Inflammatory macrophage (primary cell): ENCODE results near the gene CCR6.
"Not testable (repeated sequence)": the region's sequence is repeated elsewhere in the genome, so short reads cannot be mapped to it uniquely, and the experiment has no call there.

Source experiments
- DNase-seq, 2 donors: peaks; one replicate each; pipeline ENCODE4 v3.0.0-alpha.2; 2020 to 2022

CCR6 gene

DNA sequence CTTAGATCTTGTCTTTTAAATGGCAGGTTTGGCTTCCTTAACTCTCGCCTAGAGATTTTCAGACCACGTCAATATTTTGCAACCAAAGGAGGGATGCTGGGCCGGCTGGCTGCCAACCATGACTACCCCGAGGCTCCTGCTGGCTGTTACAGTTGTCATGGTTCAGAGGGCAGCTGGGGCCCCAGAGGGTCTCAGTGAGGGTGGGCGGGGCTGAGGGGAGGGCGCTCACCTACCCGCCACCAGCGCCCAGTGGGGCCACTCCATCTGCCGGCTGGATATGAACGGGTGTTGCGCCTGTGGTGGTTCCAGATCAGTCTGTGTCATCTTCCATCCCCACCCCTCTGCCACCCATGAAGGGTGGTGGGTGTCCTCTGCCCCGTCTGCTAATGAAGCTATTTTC, 22.6 kb downstream of the CCR6 start:
- no peak for DNase-seq

DNA sequence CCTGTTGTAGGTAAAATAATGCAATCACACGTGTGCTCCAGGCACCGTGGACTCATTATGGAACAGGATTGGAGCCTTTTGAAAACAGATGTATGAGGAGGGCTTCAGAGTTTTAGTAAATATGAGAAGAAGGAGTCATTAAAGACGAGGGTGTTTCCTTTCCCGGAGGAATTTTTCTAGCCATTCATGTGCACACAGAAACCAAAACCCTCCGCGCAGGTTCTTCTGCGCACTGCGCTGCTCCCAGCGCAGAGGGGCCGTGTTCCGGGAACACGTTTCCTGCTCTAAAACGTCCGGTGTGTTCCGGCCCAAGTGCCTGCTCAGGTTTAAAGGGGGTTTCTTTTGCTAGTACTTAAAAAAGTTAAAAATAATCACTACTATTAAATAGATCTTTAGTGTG, 23.2 kb downstream of the CCR6 start:
- no peak for DNase-seq

DNA sequence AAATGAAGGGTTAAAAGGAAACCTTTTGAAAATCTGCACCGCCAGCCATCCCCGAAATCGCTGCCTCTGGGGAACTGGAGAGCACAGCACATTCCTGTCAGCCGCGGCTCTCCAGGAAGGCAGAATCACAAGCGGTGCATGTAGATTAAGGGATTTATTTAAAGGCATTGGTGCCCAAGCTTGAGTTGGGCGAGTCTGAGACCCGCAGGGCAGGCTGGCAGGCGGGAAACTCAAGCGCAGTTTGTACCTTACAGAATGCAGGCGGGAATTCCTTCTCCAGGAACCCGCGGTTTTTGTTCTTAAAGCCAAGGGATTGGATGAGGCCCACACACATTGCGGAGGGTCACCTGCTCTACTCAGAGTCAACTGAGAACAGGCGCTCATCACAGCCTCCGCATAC, 24.1 kb downstream of the CCR6 start:
- no peak for DNase-seq

DNA sequence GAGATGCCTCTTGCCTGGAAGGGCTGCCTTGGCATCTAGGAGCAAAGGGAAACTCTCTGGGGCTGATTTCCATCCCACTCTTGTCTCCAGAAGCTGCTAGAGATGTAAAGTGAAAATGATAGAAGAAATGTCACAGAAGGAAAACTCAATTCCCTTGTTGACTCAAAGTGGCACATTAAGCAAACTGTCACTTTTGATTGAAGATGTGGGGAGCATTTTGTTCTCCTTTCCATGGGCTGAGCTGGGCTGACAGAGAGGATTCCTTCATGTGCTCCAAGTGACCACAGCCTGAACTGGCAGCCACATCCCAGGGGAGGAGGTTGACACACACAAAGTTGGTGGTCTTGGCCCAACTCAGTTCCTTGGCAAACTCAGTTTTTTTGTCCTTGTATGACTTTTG, 25.1 kb downstream of the CCR6 start:
- no peak for DNase-seq

DNA sequence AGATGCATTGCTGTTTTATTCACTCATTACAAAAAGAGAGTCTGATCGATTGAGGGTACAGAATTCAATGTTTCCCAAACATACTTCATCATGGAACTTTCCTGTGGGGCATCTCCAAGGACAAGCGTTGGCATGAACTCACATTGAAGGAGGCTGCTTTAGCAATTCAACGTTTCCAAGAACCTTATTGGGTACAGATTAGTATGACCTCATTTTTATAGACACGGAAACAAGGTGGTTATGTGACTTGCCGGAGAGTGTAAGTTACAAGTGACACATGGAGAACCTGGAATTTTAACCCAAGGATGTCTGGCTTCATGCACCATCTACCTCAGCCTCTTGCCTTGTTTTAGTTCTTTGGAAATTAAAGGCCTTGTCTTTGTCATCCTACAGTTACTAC, 26.1 kb downstream of the CCR6 start:
- DNase-seq: no peak

DNA sequence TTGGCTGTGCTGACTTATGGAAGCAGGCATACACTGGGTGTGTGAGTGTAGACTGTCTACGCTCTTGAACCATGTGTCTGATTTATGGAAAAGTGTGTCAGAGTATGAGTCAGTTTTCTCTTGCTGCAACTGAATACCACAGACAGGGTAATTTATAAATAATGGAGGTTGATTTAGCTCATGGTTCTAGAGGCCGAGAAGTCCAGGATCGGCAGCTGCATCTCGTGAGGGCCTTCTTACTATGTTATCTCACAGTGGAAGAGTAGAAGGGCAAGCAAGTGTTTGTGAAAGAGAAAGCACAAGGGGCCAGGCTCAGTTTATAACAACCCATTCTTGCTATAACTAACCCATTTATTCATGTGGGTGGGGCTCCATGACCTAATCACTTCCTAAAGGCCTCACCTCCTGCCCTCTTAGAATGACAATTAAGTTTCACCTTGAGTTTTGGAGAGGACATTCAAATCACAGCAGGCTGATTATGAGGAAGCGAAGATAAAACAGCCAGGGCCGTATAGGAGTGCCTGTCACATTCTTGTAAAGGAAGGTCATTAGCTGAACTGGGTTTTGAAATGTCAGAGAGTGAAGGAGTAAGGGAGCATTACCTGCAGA, 28.1 kb downstream of the CCR6 start:
- no peak for DNase-seq

DNA sequence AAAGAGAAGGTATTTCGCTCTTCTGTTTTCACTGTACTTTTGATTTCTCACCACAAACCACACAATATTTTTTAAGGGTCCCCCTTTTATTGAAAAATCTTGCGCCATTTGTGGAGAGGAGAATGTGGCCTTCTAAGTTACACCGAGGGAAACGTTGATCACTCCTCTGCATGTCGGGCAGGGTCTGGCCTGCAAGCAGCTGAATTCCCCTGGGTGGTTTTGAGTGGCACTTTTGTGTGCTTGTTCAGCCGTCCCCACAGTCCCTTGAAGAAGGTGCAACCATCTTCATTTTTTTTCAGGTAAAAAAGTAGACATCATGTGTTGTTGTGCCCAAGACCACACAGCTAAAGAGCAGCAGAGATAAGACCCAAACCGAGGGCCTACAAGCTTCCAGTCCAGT, 28.8 kb downstream of the CCR6 start:
- no peak for DNase-seq

DNA sequence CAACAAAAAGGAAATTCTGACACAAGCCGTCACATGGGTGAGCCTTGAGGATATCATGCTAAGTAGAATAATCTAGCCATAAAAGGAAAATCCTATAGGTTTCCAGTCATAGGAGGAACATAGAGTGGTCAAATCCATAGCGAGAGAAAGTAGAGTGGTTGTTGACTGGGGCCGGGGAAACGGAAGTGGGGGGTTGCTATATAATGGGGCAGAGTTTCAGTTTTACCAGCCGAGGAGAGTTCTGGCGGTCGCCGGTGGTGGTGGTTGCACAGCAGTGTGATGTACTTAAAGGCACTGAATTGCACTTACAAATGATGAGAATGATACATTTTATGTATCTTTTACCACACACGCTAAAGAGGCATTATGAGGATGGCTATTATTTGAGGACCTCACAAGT, 30.0 kb downstream of the CCR6 start:
- DNase-seq: no peak

DNA sequence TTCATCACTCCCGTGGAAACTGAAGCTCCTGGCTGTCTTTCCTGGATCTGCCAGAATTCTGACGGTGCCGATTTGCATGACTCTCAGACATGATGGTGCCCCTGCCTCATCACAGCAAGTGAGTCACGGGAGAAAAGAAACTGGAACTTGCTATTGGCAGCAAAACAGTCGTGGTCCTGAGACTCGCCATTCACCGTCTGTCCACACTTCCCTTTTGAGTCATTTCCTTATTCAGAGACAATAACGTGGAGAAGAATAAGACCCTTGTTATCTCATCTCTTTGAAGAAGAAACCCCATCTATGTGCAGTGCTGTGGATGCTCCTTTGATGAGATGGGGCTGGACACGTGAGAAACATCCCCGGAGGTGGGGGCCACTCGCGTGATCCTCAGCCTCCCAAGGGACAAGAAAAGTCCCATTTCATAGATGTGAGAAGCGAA, 30.6 kb downstream of the CCR6 start:
- peak; percentile 54 to 79 for DNase-seq

DNA sequence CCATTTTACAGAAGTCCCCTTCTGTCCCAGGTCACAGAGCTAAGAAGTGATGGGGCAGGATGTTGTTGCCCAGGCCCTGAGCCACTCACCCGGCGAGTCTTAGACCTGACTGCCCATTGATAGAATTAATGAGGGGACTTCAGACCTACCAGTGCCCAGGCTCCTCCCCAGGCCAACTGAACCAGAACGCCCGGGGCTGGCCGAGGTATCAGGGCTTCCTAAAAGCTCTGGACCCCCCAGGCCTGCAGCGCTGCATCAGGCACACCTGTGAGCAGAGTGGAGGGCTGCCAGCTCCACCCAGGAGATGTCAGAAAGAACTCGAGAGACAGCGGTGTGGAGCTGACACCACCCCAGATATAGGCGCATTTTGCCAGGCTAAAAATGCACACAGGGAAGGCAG, 31.4 kb downstream of the CCR6 start:
- DNase-seq: no peak

DNA sequence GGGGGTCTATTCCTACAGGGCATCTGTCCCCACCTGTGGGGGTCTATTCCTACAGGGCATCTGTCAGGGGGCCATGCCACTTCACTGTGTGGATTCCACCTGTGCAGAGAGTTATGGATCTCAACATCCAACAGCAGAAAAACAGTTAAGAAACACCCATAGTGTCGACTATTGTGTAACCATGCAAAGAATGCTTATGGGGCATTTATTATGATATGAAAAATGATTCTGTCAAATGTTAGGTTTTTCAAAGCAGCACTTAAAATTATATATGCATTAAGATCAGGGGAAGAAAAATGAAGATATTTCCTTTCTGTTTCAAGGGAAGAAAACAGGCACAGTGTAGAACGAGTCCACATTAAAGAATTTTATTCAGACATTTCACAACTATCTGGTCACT, 32.0 kb downstream of the CCR6 start:
- peak in 1 of 2 donors; percentile 2 for DNase-seq

DNA sequence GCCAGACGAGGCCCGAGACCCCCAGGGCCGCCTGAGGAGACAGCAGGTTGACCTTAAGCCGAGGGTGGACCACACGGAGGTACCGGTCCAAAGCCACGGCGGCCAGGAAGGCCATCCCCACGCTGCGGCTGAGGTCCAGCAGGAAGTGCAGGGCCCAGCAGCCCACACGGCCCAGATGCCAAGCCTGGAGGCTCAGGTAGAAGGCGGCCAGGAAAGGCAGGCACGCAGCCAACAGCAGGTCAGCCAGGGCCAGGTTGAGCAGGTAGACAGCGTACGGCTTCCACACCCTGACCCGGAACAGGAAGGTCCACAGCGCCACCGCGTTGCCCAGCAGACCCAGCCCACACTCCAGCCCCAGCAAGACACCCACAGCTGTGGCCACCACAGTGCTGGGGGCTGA, 34.5 kb downstream of the CCR6 start:
- DNase-seq: no peak

DNA sequence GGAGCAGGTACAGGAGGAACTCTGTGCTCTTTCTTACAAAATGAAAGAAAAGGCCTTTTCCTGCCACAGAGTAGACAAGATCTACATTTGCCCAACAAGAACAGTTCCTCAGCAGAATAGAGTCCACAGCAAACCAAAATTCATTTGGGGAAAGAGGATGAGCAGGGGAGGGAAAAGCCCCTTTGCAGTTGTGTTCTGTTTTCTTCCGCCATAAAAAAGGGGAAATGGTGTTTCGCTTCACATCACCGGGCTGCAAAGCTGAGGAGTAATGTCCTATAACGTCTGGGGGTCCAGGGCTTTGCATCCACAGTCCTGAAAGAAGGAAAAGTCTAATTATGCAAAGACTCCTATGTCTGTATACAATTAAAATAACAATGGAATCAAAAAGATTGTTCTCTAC, 35.0 kb downstream of the CCR6 start, which contains the start of gene GPR31:
TSS of gene GPR31 (minus strand) at position 118 of the 400 bp plus-strand sequence. CDS start 149 bp downstream, outside the sequence.
- peak; percentile 15 to 34 for DNase-seq

DNA sequence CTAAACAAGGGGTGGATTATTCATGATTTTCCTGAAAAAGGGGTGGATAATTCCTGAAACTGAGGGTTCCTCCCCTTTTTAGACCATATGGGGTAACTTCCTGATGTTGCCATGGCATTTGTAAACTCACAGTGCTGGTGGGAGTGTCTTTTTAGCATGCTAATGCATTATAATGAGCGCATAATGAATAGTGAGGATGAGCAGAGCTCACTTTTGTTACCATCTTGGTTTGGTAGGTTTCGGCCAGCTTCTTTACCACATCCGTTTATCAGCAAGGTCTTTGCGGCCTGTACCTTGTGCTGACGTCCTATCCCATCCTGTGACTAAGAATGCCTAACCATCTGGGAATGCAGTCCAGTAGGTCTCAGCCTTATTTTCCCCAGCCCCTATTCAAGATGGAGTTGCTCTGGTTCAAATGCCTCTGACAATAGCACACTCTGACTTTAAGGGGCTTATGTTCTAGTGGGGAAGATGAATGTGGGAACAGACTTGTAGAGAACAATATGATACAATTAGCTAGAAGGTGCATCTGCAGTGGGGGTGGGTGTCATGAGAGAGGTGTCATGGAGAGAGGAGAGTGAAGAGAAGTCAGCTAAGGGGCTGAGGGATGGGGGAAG, 39.1 kb downstream of the CCR6 start:
- DNase-seq: no peak

DNA sequence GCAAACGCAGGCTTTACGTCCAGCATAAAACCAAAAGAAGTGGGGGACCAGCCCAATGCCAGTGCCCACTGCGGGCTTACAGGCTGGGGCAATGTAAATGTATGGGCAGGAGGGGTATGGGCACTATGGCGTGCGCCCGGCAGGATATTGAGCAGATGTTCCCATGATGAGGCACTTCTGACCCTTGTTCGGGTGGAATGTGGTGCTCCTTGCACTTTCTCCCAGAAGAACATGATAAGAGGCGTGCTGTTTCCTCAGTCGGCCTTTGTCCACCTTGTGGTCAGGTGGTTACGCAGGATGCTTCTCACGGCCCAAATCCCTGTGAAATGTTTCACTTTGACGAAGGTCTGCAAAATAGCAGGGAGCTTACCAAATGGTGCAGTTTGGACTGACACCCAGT, 39.7 kb downstream of the CCR6 start:
- no peak for DNase-seq

DNA sequence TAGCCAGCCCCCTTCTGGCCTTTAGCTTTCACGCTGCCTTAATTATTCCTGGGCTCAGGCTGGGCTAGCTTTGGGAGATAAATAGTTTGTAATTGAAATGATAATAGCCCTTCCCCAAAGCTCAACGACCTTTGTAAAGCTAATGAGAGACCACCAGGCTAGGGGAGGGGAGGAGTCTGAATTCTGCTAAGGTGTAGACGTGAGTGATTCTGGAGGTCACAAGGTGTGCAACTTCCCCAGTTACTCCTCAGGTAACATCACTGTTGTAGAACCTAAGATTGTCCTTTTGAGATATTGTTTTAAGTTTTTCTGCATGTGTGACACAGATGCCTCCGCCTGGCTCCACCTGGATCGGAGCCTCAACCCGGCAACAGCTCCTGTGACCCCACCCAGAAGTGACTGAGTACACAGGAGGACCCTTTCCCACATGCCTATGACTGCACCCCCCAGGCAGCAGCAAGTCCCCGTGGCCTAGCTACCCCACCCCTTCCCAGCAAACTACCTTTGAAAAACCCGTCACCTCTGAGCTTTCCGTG, 40.6 kb downstream of the CCR6 start:
- no peak for DNase-seq

DNA sequence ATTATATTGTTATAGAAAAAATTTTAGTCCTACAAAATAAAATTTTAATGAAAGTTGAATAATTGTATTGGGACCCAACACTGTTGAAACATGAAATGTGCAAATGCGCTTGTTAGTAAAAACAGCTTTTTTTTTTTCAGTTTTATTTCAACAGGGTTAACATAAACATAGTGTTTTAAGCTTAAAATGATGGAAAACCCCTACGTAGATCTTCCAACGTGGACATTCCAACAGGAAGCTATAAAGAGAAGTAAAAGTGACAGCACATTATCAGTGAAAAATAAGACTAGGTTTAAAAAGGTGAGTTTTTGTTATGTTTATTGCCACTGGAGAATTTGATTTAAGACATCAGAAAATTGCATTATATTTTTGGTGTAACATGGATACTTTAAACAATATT, 41.4 kb downstream of the CCR6 start:
- no peak for DNase-seq

DNA sequence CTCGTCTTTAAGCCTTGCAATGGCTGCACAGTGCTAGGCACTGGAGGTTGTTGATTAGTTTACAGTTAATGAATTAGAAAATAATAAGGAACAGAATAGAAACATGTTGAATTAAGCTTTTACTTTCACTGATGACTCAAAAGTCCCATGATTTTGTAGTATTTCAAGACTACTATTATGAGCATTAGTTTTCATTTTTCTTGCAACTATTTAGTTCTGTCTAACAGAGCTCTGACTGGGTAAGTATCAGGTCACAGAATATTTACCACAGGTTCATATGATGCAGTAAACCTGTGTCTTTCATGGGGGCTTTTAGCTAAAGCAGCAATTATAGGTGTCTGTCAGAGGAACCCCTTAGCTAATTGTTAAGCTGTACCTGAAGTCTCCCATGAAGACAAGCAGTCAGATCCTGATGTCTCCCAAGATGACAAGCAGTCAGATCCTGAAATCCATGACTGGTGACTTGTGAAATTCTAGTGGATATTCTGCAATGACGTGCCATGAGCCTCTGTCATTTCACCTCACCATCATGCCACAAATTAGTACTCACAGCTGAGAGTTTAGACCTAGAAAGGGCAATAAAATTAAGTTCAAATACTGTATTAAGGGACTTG, 43.1 kb downstream of the CCR6 start:
- DNase-seq: no peak

DNA sequence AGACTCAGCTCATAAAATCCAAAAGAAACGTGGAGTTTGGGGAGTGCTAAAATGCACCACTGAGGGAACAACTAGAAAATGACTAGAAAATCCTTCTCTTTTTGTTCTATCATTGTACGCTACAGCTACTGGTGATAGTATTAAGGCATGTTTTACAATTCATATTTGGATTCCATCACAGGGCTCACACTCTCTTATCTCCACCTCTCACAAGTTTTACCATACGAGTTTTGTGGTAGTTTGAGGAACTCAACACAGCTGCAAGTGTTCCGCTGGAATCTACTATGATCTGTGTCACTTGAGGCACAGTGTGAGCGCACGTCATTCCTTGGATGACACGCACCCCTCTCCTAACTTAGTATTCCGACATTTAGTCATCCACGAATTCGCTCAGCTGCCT, 44.8 kb downstream of the CCR6 start:
- not testable (repeated sequence) for DNase-seq

DNA sequence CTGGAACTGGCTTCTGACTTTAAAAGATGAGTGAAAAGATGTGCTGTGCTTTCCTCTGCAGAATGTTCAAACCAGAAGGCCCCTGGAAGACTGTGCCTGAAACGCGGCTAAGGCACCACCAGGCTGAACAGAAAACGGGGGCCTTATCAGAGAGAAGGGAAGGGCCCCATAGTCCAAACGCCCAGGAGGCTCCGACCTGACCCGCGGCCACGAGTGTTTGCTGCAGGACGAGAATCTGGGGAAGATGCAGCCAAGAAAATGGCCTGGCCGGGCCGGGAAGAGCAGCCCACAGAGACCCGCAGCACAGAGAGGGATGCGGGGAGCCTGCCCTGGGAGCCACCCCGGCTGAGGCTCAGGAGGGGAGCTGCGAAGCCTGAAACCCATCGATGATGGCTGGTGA, 45.4 kb downstream of the CCR6 start:
- not testable (repeated sequence) for DNase-seq

DNA sequence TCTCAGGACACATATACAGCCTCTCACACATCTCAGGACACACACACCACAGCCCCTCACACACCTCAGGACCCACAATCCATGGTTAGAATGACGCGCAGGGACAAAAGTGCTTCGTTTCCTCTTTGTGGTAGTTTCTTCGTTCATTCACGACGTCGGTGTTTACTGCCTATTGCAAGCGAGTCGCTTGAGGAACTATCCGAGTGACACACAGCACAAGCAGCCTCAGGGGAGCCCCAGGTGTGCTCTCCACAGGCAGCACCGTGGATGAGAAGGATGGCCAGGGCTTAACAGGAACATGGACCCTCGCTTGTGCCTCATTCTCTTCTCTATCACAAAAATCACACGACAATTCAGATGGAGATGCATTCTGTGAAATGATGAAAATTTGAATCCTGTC, 47.0 kb downstream of the CCR6 start:
- not testable (repeated sequence) for DNase-seq

DNA sequence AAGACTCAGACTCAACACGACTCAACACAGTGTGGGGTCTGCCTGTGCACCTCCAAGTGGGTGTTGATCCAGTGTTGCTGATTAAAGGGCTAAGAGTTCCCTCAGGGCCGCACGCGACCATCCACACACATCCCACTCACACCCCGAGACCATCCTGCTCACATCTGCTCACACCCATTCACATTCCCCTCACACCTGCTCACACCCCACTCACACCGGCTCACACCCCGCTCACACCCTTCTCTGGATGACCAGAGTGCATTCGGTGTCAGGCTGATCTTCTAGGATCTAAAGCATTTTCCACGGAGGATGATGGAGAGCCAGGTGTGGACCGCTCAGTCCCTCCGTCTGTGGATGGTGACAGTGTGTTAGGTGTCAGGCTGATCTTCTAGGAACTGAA, 48.4 kb downstream of the CCR6 start:
- DNase-seq: not testable (repeated sequence)

DNA sequence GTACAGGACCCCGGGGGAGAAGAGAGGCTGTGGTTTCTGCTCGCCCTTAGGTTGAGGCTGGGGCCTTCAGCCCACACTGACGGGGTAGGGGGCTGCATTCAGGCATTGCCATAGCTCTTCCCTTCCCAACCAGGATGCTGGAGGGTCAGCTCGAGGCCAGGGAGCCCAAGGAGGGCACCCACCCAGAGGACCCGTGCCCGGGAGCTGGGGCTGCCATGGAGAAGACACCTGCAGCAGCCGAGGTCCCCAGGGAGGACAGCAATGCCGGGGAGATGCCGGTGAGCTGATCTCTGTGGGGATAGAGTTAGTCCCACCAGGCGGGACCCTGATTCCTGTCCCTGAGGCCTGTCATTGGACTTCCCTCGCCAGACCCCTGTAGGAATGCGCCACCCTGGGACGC, 49.1 kb downstream of the CCR6 start:
- DNase-seq: not testable (repeated sequence)

DNA sequence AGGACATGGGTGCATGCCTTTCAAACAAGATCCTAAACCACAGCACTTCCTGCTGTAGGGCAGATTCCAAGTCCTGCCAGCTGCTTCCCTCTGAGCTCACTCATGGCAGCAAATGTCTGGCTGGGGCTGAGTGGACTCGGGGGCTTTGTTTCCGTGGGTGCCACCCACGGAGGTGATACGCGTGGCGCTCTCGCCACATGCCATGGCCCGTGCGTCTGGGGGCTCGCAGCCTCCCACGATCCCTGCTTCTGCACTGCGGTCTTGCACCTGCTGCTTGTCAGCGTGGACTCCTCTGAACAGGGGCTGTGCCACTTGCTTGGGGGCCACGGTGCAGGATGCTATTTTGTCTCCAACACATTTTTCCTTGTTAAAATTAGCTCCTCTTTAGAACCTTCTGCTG, 54.4 kb downstream of the CCR6 start:
- DNase-seq: not testable (repeated sequence)
